HL-60/S4 (cell line): ENCODE results near the gene OR51B2.

Experiments
- in situ Hi-C: fragments of 300-500 bp; cut with MboI; formaldehyde crosslinking; loops from 2 replicates; pipeline ENCODE4 v1.14.3; 2022; ENCODE audit warnings: low sequenced_read_pairs

OR51B2 gene

DNA sequence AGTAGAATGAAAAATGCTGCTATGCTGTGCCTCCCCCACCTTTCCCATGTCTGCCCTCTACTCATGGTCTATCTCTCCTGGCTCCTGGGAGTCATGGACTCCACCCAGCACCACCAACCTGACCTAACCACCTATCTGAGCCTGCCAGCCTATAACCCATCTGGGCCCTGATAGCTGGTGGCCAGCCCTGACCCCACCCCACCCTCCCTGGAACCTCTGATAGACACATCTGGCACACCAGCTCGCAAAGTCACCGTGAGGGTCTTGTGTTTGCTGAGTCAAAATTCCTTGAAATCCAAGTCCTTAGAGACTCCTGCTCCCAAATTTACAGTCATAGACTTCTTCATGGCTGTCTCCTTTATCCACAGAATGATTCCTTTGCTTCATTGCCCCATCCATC, 39.5 kb downstream of the OR51B2 start:
- in situ Hi-C loops: no loop called here

DNA sequence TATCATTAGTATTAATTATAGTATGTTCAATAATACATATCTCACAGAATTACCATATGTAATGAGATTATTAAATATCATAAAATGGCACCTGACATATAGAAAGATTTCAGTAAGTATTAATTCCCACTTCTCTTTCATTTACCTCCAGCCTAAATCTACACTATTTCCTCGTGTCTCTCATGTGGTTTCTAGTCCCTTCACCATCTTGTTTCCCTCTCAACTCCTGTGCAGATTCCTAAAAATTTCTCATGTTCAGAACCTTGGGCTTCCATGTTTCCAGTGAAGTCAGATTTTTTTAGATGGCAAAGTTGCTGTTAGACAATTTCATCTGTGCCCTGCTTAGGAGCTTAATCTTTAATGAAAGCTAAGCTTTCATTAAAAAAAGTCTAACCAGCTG, 40.2 kb downstream of the OR51B2 start:
- in situ Hi-C loops: no loop called here

DNA sequence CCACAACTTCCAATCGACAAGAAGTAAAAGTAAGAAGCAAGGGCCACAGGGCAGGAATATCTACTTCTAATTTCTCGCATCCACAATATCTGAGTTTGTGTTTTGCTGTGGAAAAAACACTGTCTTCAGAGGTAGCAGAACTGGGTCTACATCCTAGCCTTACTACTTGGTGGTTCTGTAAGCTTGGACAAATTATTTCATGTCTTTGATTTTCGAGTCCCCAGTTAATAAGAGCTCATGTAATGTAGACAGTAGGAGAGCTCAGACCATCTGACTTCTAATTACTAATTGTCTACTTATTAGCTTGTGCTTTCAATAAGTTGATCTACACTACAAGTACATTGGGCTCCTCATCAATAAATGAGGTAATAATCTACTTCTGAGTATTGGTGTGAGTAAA, 41.0 kb downstream of the OR51B2 start:
- in situ Hi-C loops: no loop called here

DNA sequence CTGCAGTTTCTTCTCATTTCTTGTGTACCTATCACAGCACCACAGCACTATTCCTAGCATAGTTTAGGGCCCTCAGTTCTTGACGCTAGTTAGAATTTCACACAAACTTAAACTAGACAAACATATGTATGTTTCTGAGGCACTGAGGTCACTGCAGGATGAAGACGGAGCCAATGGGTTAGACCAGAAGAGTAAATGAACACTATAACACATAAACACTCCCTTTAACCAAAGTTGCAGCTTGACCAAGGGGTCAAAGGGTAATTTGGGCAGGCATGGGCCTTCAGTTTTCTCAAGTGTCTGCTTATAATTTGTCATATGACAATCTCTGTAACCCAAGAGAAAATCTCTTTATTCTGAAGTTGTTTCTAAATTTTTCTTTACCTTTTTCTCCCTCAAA, 41.5 kb downstream of the OR51B2 start:
- in situ Hi-C loops: no loop called here

DNA sequence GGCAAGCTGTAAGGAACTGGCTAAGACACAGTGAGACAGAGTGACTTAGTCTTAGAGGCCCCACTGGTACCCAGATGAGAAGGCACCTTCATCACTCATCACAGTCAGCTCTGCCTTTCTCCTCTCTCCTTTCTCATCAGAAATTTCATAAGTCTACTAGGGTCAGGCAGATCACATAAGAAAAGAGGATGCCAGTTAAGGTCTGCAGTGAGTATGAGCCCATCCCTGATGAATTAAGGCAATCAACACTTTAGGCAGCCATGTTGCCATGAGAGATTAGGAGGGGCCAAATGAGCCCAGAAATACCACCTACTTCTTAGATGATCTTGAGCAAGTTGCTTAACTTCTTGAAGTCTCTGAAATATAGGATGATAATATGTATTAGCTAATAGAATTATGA, 42.5 kb downstream of the OR51B2 start:
- in situ Hi-C loops: no loop called here

DNA sequence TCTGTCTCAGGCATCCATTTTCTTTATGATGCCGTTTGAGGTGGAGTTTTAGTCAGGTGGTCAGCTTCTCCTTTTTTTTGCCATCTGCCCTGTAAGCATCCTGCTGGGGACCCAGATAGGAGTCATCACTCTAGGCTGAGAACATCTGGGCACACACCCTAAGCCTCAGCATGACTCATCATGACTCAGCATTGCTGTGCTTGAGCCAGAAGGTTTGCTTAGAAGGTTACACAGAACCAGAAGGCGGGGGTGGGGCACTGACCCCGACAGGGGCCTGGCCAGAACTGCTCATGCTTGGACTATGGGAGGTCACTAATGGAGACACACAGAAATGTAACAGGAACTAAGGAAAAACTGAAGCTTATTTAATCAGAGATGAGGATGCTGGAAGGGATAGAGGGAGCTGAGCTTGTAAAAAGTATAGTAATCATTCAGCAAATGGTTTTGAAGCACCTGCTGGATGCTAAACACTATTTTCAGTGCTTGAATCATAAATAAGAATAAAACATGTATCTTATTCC, 43.5 kb downstream of the OR51B2 start:
- in situ Hi-C loops: no loop called here

DNA sequence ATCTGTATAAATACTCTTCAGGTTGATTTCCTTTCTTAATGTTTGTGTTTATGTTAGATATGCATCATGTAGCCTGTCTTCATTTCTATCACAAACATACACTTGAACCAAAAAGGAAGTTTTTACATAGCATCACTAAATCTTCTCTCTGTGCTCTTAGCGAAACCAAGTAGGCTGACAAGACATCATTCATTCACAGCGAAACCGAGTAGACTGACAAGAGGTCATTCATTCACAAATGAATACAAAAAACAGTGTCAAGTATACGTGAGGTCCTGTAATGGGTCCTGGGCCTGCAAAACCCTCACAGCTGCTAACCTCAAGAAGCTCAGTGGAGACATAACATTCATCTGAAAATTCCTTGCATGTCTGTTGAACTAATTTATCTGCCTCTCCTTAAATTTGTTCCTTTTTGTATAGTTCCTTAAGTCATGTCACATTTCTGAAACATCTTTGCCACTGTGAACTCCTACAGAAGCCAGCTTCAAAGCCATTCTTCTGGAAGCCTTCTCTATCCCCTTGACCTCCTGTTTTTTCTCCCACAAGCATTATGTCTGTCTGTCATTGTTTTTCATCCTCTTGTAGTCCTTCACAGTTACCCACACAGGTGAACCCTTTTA, 44.5 kb downstream of the OR51B2 start:
- in situ Hi-C loops: no loop called here

DNA sequence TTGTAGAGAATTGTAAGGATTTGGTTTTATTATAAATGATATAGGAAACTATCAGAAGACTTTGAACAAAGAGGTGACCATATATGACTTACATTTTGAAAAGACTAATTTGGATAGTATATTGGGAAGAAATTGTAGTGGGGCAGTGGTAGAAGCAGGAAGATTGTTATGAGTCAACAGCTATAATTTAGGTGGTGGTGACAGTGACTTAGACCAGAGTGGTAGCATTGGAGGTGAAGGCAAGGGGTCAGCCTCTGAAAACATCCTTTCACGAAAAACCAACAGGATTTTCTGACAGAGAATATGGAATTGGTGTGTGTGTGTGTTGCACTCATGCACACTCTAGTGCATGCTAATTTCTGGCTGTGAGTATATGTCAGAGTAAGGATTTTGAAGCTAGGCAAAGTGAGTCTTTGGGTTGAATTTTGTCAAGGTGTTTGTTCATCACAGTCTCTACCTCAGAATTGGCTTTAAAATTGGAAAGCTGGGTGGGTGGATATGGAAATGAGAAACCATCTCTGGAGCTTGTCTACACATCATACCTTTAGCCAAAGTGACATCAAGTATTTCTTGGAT, 46.2 kb downstream of the OR51B2 start:
- in situ Hi-C loops: no loop called here

DNA sequence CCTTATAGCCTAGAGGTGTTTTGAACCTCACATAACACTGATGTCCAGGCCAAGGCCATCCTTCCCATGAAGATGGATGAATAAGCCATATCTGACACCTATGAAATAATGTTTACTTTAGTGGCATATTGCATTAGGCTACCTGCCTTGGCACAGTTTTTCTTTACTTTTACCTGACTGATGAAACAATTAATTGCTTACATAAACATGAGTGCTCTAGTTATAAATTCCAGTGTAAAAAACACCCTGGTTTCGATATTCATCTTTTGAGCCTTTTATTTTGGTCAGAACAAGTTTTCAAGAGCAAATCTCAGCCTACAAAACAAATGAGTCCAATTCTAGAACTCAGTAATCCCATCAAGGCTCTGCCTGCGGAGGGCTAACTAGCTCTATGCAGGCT, 47.4 kb downstream of the OR51B2 start:
- in situ Hi-C loops: no loop called here

DNA sequence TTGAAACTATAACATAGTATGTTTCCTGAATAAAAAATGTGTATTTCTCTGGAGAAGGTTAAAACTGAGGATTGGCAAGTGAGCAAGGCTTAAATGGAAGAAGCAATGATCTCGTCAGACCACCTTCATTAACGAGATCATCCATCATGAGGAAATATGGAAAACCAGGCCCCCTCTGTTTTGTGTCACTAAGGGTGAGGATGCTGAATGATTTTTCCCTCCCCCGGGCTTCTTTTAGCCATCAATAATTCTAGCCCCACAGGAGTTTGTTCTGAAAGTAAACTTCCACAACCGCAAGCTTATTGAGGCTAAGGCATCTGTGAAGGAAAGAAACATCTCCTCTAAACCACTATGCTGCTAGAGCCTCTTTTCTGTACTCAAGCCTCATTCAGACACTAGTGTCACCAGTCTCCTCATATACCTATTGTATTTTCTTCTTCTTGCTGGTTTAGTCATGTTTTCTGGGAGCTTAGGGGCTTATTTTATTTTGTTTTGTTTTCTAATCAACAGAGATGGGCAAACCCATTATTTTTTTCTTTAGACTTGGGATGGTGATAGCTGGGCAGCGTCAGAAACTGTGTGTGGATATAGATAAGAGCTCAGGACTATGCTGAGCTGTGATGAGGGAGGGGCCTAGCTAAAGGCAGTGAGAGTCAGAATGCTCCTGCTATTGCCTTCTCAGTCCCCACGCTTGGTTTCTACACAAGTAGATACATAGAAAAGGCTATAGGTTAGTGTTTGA, 48.6 kb downstream of the OR51B2 start:
- in situ Hi-C loops: no loop called here

DNA sequence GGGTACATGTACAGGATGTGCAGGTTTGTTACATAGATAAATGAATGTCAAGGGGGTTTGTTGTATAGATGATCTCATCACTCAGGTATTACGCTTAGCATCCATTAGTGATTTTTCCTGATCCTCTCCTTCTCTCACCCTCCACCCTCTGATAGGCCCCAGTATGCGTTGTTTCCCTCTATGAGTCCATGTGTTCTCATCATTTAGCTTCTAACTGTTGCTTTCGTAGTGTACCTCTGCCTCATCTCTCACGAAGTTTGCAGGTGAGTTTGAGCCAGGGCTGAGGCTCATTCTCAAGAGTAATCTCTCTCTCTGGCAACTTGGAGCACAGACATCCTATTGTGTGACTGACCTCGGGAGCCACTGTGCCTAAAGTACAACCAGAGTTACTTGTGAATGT, 49.7 kb downstream of the OR51B2 start:
- in situ Hi-C loops: no loop called here
